Activated T-helper 1 cell treated with Interleukin-2 at 50 U/mL for 16 hours (primary cell): Measurements from ENCODE around the gene CPEB1.

Experiments
- DNase-seq: peaks from one replicate; pipeline ENCODE4 v3.0.0-alpha.2; 2020; ENCODE audit warnings: low read depth

CPEB1 gene

GRCh38 chr15:82595203-82595602, 52.0 kb downstream of the CPEB1 start:
- no peak for DNase-seq

- DNase-seq = no peak
Measured at GRCh38 chr15:82587805-82588204, 59.4 kb downstream of the CPEB1 start.

DNA sequence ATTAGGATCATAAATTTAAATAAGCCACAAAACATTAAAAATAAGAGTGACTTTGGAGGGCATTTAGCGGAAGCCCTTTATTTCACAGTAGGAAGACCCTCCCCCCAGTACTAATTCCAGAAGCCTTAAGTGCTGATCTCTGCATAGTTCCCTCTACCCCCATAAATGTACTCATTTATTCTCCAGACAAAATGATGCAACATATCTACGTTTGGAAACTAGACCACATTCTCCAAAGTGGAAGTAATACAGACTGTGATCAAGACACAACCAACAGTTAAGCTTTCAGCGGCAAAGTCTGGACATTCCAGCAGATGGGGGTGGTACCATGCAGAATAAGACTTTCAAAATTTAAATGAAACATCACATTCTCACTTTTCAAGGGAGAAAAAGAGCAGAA, 62.1 kb downstream of the CPEB1 start:
- no peak for DNase-seq

- DNase-seq = no peak
Measured at GRCh38 chr15:82580713-82581112, 66.5 kb downstream of the CPEB1 start.

- DNase-seq = no peak
Measured at GRCh38 chr15:82575335-82575734, 71.8 kb downstream of the CPEB1 start.

- no peak for DNase-seq
Measured at GRCh38 chr15:82572986-82573385, 74.2 kb downstream of the CPEB1 start.

GRCh38 chr15:82572311-82572710, 74.9 kb downstream of the CPEB1 start:
- DNase-seq = no peak

GRCh38 chr15:82571722-82572222, 75.4 kb downstream of the CPEB1 start:
- DNase-seq = no peak

DNA sequence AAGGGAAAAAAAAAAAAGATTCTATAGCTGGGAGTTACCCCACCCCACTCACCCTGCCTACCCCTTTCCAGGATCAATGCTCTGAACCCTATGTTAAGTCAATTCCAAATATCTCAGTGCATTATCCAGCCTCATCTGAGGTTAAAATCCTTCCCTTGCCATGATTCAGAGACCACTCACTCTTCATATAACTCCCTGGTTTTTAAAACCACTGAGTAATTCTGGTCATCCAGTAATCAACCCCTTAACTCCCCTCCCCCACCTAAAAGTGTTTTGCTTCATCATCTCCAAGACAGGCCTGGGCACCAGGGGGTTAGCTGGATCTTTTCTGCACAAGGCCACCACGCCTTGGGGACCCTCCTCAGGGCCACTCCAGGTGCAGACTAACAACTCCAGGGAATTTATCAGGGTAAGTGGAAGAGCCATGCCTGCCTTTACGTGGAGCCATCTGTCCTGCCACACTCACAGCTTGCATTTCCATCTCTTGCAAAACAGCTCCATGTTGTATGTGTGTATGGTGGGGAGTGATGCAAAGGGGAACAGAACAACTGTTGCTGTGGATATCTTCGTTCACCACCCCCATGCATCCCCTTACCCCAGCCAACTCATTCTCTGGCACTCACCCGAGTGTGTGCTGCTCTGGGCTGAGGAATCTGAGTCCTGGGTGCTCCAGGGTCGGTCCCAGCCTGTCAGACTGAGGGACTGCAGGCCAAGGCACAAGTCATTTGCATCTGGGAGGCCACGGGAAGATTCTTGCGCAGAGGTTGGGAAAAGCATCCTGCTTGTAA, 76.2 kb downstream of the CPEB1 start:
- DNase-seq = no peak

- DNase-seq = no peak
Measured at GRCh38 chr15:82569834-82570233, 77.3 kb downstream of the CPEB1 start.

GRCh38 chr15:82568986-82569385, 78.2 kb downstream of the CPEB1 start:
- DNase-seq = no peak

- DNase-seq = no peak
Measured at GRCh38 chr15:82567661-82568060, 79.5 kb downstream of the CPEB1 start.

- no peak for DNase-seq
Measured at GRCh38 chr15:82566690-82567089, 80.5 kb downstream of the CPEB1 start.

- DNase-seq = no peak
Measured at GRCh38 chr15:82558502-82558901, 88.7 kb downstream of the CPEB1 start.

GRCh38 chr15:82556315-82557035, 90.7 kb downstream of the CPEB1 start:
- no peak for DNase-seq

DNA sequence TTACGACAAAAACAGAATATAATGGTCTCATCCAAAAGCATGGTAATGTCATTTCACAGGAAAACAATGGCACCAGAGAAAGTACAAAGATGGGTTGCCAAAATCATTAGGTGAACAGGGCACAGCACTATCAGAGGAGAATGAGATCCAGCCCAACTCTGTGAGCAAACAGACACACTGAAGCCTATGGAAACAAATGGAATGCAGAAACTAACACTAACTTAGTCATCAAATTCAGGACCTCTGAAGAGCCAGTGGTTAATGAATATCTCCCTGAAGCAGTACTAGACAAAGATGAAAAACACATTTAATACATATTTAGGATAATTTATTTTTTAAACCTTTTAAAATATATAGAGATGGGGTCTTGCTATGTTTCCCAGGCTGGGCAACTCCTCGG, 92.3 kb downstream of the CPEB1 start:
- DNase-seq = no peak

DNA sequence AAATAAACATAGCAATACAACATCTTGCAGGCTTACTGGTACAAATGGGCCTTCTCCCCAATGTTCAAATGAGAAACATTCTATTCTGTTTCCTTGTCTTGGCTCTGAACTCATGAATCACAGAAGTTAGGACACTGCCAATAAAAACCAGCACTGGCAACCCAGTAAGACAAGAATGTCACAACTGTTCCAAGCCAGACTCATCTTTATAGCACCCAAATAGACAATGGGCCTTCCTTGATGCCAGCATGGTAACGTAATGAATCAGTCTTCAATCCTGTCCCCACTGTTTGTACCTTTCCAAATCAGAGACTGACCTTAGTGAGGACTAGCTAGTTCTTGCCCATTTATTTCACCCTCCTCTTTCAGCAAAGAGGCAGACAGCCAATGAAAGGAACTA, 92.8 kb downstream of the CPEB1 start:
- no peak for DNase-seq

- DNase-seq = no peak
Measured at GRCh38 chr15:82553846-82554245, 93.3 kb downstream of the CPEB1 start.

GRCh38 chr15:82552861-82553260, 94.3 kb downstream of the CPEB1 start:
- DNase-seq = no peak

DNA sequence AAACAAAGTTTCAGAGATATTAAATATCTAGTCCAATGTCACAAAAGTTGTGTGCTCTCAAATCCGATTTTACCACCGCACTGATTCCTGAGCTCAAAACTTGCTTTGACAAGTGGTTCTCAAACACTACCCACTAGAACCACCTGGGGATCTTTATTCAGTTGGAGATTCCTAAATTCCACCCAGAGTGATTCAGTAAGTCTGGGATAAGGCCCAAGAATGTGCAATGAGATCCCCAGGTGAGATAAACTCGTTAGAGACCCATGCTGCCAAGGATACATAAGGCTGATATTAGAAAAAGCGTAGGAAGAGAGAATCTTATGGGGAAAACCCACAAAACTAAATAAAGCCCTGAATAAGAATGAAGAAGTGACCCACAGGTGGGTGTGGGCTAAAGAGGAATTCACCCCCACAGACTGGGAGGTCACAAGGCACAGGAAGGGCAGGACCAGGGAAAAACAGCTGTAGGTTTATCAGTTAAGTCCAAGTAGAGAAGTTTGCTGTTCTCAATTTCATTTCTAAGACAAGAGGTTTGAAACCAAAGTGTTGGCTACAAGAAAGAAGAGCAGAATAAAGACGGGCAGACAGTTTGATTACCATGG, 95.4 kb downstream of the CPEB1 start:
- DNase-seq = no peak

GRCh38 chr15:82549199-82549665, 97.9 kb downstream of the CPEB1 start:
- no peak for DNase-seq

- DNase-seq = no peak
Measured at GRCh38 chr15:82548700-82549099, 98.5 kb downstream of the CPEB1 start.

DNA sequence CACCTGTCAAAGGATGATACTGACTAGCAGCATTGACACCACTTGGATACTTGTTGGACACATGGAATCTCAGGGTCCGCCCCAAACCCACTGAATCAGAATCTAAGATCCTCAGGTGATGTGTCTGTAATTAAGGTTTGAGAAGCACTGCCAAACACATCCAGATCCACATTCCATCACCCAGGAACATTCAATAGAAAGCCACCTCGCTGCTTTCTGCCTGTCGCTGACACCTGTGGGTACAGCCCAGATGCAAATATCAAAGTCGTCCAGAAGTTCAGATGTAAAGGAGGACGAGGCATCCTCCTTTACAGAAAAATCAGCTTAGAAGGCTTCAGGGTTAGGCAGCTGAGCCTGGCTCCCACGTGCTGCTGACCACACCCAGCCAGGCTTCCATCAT, 101.7 kb downstream of the CPEB1 start:
- no peak for DNase-seq
